ENCODE data around the gene PRKN.

DNA sequence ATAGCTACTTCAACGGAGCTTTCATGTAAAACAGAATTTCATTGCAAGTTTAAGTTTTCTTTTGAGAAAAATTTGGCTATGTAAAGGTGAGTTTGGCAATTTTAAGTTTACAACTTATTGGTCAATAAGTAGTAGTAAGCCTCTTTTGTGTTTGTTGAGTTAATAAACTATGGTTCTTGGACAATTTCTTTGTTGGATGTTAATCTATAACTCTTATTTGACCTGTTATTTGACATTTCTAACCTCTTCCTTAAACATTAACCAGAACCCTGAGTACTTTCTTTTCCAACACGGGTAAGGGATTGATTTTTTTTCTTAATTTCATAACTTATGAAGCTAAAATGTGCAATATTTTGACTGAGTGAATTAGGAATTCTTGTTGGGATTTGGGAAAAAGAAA lies 354.4 kb downstream of the PRKN start:
- TF ChIP-seq, protein P1, sequence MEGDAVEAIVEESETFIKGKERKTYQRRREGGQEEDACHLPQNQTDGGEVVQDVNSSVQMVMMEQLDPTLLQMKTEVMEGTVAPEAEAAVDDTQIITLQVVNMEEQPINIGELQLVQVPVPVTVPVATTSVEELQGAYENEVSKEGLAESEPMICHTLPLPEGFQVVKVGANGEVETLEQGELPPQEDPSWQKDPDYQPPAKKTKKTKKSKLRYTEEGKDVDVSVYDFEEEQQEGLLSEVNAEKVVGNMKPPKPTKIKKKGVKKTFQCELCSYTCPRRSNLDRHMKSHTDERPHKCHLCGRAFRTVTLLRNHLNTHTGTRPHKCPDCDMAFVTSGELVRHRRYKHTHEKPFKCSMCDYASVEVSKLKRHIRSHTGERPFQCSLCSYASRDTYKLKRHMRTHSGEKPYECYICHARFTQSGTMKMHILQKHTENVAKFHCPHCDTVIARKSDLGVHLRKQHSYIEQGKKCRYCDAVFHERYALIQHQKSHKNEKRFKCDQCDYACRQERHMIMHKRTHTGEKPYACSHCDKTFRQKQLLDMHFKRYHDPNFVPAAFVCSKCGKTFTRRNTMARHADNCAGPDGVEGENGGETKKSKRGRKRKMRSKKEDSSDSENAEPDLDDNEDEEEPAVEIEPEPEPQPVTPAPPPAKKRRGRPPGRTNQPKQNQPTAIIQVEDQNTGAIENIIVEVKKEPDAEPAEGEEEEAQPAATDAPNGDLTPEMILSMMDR (IDR thresholded peaks at IDR 0.05; ENCODE audit: insufficient read depth, low read depth, low read length) = no peak
- no peak for TF ChIP-seq EZH2 (IDR thresholded peaks at IDR 0.05; ENCODE audit: insufficient read depth, low read length)
